ENCODE results near the gene BLACAT1. TPM values are rescaled to one million over a fixed set of nuclear protein-coding genes. Genes with fewer than 3 reads are reported as not detected.

BLACAT1 gene
- total RNA-seq, 2 experiments from 2014 or later = 0.90 to 1.2 TPM

GRCh38 chr1:205451759-205452164 lies 4.1 kb downstream of the BLACAT1 start:
- CTCF ChIA-PET = interaction anchor here (1.1 kb wide), 1 partner anchor 21 kb away, joined by 8 read pairs; no protein-coding TSS in a partner anchor
- Mint-ChIP-seq H3K27ac (no peak overlapping the region), H3K36me3 (no peaks in the 10 kb centered on the region), H3K9me3 (no peaks in the 10 kb centered on the region), H3K4me1 (ENCODE audit: low read depth) (peaks cover 16% of the 10 kb centered on the region), H3K27me3 (peaks cover 40% of the 10 kb centered on the region), H3K4me3 (no peak overlapping the region)
- POLR2A ChIA-PET = no interaction called here
- no peak for DNase-seq
- intact Hi-C loops (cut with micrococcal nuclease) = no loop called here

DNA sequence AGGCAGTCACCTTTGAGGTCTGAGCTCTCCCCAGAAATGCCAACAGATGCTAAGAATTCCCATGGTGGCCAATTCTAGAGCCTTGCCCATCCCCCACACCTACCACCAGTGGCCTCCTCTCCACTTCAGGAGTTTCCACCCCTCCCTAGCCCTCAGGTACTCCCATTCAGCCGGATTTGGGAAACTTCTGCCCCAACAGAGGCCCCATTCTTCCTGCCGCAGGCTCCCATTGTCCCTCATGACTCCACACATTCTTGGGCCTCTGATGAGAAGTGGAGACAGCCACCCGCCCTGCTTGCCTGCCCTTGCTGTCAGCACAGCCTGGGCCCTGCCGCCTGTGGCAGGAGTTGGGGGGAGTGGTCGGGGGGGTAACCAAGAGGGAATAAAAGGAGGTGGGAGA lies 4.6 kb downstream of the BLACAT1 start:
- no peak overlapping the region for H3K27ac Mint-ChIP-seq
- CTCF ChIA-PET = interaction anchor here (2.0 kb wide), 1 partner anchor 20 kb away, joined by 7 read pairs; no protein-coding TSS in a partner anchor
- peaks cover 37% of the 10 kb centered on the region for H3K27me3 Mint-ChIP-seq
- H3K9me3 Mint-ChIP-seq = no peaks in the 10 kb centered on the region
- DNase-seq = no peak
- POLR2A ChIA-PET = interaction anchor here (0.7 kb wide), 1 partner anchor 9 kb away, joined by 3 read pairs; no protein-coding TSS in a partner anchor
- peaks cover 12% of the 10 kb centered on the region for H3K4me1 Mint-ChIP-seq (ENCODE audit: low read depth)
- H3K36me3 Mint-ChIP-seq = no peaks in the 10 kb centered on the region
- intact Hi-C loops (cut with micrococcal nuclease) = no loop called here
- H3K4me3 Mint-ChIP-seq = no peak overlapping the region

DNA sequence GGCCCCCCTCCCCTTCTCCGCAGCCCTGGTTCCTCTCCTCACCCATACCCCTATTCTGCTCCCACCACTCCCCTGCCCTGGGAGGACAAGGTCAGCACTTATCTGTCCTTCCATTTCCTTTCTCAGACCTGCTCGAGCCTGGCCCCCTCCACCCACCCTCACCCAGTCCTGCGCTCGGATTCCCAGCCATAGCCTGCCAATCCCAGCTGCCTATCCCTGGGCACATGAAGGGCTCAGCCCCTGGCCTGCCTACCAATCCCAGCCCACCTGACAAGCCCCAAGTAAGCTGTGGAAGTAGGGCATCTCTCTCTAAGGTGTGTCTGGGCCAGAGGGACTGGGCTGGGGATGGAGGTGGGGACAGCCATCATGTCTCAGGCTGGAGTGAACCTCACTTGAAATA lies 5.4 kb downstream of the BLACAT1 start:
- Mint-ChIP-seq H3K4me3 (no peak overlapping the region), H3K36me3 (no peaks in the 10 kb centered on the region), H3K4me1 (ENCODE audit: low read depth) (peaks cover 6% of the 10 kb centered on the region), H3K27me3 (peaks cover 31% of the 10 kb centered on the region), H3K27ac (no peak overlapping the region), H3K9me3 (no peaks in the 10 kb centered on the region)
- DNase-seq = no peak
- POLR2A ChIA-PET = interaction anchor here (1.2 kb wide), 1 partner anchor 10 kb away, joined by 5 read pairs; no protein-coding TSS in a partner anchor
- CTCF ChIA-PET = interaction anchor here (2.0 kb wide), 1 partner anchor 20 kb away, joined by 7 read pairs; no protein-coding TSS in a partner anchor
- intact Hi-C loops (cut with micrococcal nuclease) = no loop called here

DNA sequence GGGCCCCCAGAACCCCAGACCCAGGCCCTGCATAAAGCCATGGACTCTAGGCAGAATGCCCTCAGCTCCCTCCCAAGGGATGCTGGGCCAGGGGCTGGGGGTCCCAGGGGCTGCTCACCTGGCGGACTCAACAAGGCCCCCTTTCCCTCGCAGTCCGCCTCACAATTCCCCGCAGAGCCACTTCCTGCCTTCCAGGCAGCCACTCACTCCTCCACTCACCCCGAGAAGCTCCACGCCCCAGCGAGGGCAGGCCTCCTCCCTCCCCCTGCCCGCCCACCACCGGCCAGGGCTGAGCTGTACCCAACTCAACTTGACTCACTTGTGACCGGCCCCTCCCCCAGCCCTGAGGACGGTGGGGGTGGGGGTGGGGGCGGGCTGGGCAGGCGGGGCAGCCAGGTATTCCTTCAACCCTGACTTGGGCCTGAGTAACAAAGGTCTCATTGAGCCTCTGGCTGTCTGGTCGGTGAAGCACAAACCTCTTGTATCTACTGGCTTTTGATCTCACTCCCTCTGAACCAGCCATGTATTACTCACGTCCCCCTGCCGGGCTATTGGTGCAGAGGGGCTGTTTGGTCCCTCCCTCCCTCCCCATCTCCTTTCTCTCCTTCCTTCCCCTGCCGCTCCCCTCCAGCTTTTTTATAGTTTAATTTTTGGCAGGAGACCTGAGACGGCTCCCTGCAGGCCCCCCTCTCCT lies 5.9 kb downstream of the BLACAT1 start:
- no peaks in the 10 kb centered on the region for H3K36me3 Mint-ChIP-seq
- ChIA-PET CTCF (interaction anchor here (1.8 to 2.0 kb wide), 2 partner anchors 19 to 38 kb away, joined by 6 to 7 read pairs; no protein-coding TSS in a partner anchor), POLR2A (interaction anchor here (1.2 kb wide), 1 partner anchor 9 kb away, joined by 5 read pairs; no protein-coding TSS in a partner anchor)
- peak; percentile 82 for DNase-seq
- H3K27ac Mint-ChIP-seq = peak overlapping the region; percentile 76
- H3K4me3 Mint-ChIP-seq = peak overlapping the region; percentile 71
- peaks cover 31% of the 10 kb centered on the region for H3K27me3 Mint-ChIP-seq
- intact Hi-C loops (cut with micrococcal nuclease) = loop anchor here (1.0 kb wide), 1 partner anchor 9 kb away; no protein-coding TSS in a partner anchor
- H3K4me1 Mint-ChIP-seq (ENCODE audit: low read depth) = peaks cover 6% of the 10 kb centered on the region
- no peaks in the 10 kb centered on the region for H3K9me3 Mint-ChIP-seq

DNA sequence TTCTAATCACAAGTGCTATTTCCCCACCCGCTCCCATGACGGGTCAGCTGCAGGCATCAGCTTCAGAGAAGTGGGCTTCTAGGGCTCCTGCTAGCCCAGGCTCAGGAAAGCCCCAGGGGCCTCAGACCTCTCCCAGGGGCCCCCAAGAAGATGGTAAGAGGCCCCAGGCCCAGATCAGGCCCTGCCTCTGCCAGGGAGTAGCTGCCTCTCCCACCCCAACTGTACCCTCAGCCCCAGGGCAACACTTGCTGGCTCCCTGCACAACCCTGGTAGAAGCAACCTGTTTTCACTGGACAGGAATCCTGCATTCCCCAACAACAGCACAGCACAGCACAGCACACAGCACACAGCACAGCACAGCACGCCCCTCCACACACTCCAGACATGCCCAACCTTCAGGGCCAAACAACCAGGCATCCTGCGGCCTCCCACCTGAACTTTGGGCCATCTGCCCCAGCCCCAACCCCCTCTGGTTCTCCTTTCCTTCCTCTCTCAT lies 6.5 kb downstream of the BLACAT1 start:
- H3K27ac Mint-ChIP-seq = peak overlapping the region; percentile 76
- POLR2A ChIA-PET = interaction anchor here (1.2 kb wide), 1 partner anchor 8 kb away, joined by 5 read pairs; no protein-coding TSS in a partner anchor
- CTCF ChIA-PET = interaction anchor here (0.7 to 1.8 kb wide), 2 partner anchors 39 to 130 kb away, joined by 3 to 6 read pairs; no protein-coding TSS in a partner anchor
- no peak for DNase-seq
- no peaks in the 10 kb centered on the region for H3K9me3 Mint-ChIP-seq
- peaks cover 6% of the 10 kb centered on the region for H3K4me1 Mint-ChIP-seq (ENCODE audit: low read depth)
- H3K4me3 Mint-ChIP-seq = peak overlapping the region; percentile 71
- intact Hi-C loops (cut with micrococcal nuclease) = loop anchor here (1.0 kb wide), 1 partner anchor 8 kb away; no protein-coding TSS in a partner anchor
- no peaks in the 10 kb centered on the region for H3K36me3 Mint-ChIP-seq
- peaks cover 26% of the 10 kb centered on the region for H3K27me3 Mint-ChIP-seq

DNA sequence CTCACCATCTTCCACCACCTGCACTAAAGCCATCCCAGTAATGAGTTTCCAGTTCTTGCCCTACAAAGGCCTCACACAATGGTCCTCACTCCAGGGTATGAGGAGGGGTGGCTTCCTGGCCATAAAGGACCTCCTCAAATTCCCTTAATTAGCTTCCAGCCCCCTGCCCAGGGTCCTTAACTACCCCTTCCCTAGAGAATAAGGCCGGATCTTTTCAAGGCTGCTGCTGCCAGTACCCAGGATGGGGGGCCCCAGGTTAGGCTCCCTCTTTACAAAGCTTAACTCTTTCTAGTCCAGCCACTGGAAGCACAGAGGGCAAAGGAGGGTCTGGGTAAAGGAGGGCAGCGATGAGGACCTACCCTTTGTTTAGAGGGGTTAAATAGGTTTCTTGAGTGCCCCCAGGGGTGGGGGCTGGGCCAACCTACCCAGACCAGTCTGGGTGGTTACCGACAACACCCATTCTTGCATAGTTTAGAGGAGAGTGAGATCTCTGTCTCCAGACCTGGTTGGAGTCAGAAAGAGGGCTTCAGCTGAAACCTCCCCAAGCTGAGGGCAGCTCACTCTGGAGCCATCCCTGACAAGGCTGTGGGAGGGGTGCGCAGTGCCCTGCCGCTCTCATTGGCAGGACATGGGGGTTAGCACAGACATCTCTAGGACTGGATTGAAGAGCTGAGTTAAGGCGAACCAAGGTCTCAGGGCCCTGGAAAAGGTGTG lies 7.1 kb downstream of the BLACAT1 start:
- ChIA-PET CTCF (interaction anchor here (0.7 to 1.8 kb wide), 3 partner anchors 37 to 129 kb away, joined by 3 to 7 read pairs (median 6); no protein-coding TSS in a partner anchor), POLR2A (no interaction called here)
- intact Hi-C loops (cut with micrococcal nuclease) = loop anchor here (1.0 kb wide), 1 partner anchor 7 kb away; no protein-coding TSS in a partner anchor
- Mint-ChIP-seq H3K9me3 (no peaks in the 10 kb centered on the region), H3K36me3 (no peaks in the 10 kb centered on the region), H3K27ac (peak overlapping the region; percentile 76), H3K4me3 (no peak overlapping the region), H3K27me3 (peaks cover 20% of the 10 kb centered on the region), H3K4me1 (ENCODE audit: low read depth) (peaks cover 6% of the 10 kb centered on the region)
- no peak for DNase-seq

DNA sequence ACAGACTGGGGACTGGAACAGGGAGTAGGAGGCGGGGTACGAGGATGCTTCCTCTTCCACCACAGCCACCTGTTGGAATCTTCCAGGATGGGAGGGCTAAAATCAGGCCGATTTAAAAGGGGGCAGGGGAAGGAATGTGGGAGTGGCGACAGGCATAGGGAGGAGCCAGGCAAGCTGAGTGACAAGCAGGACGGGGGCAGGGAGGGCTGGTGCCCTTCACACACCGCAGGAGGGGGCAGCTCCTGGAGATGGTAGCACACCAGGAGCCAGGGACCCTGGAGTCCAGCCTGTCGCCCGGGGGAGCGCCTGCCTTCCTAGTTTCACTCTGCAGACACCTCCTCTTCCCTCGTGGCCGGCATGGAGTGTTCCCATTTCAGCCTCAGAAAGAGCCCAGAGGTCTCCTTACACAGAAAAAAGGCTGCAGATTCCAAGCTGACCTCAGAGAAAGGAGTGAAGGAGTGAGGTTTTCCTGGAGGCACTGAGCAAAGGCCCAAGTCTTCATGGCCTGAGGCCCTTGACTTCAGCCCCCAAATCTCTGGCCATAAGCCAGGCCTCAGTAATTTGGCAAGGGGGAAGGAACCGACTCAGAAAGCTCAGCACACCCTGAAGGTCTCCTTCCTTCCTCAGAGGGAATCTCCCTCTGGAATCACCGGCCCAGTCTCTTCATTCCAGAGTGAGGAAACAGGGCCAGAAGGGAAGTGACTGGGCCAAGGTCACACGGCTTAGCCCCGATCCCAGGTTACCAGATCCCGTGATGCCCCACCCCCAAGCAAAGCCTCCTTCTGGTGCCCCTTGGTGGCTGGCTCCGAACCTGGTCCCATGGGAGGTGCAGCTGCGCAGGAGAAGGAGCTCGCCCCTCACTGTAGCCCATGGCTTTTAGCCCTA lies 8.1 kb downstream of the BLACAT1 start:
- peaks cover 6% of the 10 kb centered on the region for H3K4me1 Mint-ChIP-seq (ENCODE audit: low read depth)
- H3K27ac Mint-ChIP-seq = no peak overlapping the region
- no peaks in the 10 kb centered on the region for H3K36me3 Mint-ChIP-seq
- POLR2A ChIA-PET = no interaction called here
- no peaks in the 10 kb centered on the region for H3K9me3 Mint-ChIP-seq
- CTCF ChIA-PET = interaction anchor here (1.0 to 1.8 kb wide), 4 partner anchors 17 to 41 kb away, joined by 3 to 7 read pairs (median 6); no protein-coding TSS in a partner anchor
- H3K4me3 Mint-ChIP-seq = no peak overlapping the region
- intact Hi-C loops (cut with micrococcal nuclease) = no loop called here
- peaks cover 12% of the 10 kb centered on the region for H3K27me3 Mint-ChIP-seq
- DNase-seq = no peak

DNA sequence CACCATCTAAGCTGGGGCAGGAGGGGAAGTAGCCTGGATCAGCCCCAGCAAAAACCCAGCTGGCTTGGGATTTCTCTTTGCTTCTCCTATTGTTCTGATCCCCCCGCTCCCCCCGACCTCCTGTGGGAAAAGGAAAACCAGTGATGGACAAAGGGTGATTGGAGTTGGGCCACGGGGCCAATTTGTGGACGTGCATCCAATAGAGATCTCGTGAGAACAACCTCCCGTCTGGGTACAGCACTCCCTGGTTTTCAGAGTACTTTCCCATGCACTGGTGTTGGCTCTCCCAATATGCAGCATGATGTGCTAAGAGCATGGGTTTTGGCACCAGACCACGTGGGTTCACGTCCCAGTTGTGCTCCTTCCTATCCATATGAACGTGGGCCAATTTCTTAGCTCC lies 9.0 kb downstream of the BLACAT1 start:
- Mint-ChIP-seq H3K9me3 (no peaks in the 10 kb centered on the region), H3K27me3 (peaks cover 9% of the 10 kb centered on the region), H3K4me3 (no peak overlapping the region), H3K4me1 (ENCODE audit: low read depth) (peaks cover 6% of the 10 kb centered on the region), H3K27ac (no peak overlapping the region), H3K36me3 (no peaks in the 10 kb centered on the region)
- ChIA-PET POLR2A (no interaction called here), CTCF (interaction anchor here (1.0 to 1.4 kb wide), 2 partner anchors 16 to 42 kb away, joined by 3 to 6 read pairs; no protein-coding TSS in a partner anchor)
- intact Hi-C loops (cut with micrococcal nuclease) = no loop called here
- no peak for DNase-seq

DNA sequence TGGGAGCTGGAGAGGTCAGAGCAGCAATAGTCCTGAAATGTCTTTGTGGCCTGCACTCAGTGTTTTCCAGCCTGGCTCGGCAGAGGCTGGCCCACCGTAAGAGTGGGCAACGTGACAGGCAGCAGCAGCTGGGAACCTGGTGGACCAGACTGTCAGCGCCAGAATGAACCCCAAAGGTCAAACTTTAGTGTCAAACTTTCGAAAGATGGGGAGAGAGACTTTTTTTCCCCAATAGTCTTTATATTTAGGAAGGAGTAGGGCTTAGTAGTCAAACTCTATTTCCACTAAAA lies 10.3 kb downstream of the BLACAT1 start:
- no peak for DNase-seq
- Mint-ChIP-seq H3K4me3 (no peak overlapping the region), H3K4me1 (ENCODE audit: low read depth) (peaks cover 18% of the 10 kb centered on the region), H3K36me3 (no peaks in the 10 kb centered on the region), H3K9me3 (no peaks in the 10 kb centered on the region), H3K27me3 (no peaks in the 10 kb centered on the region), H3K27ac (no peak overlapping the region)
- CTCF ChIA-PET = interaction anchor here (8.4 kb wide), 1 partner anchor 14 kb away, joined by 50 read pairs; no protein-coding TSS in a partner anchor
- POLR2A ChIA-PET = no interaction called here
- intact Hi-C loops (cut with micrococcal nuclease) = no loop called here

DNA sequence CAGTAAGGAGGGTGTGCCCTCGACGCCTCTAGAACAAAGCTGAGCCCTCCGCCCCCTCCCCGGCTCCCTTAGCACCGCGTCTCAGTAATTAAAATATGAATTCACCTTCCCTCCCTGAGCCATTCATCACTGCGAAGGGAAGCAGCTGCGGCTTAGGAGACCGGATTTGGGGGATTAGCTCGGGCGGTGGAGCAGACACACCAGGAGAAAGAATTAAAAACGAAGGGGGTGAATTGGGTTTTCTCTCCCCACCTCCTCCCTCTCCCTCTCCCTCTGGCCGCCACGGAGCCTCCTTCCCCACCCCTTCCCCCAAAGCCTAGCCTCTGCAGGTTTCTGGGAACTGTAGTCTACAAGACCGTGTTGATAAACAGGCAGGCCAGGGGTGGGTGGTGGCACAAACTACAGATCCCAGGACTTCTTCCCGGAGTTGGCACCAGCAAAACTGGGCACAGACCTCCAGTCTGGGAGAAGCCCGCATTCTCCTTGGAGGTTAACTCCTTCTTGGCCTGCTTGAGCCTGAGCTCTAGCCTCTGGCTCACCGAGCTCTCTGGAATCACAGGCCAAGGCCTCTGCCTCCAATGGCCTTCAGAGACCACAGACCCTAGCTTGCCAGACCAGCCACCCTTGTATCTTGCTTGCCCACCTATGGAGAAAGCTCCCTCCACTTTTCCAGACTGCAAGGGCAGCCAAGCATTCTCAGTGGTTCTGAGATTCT lies 10.8 kb downstream of the BLACAT1 start:
- POLR2A ChIA-PET = no interaction called here
- H3K9me3 Mint-ChIP-seq = no peaks in the 10 kb centered on the region
- no peak for DNase-seq
- no peaks in the 10 kb centered on the region for H3K36me3 Mint-ChIP-seq
- intact Hi-C loops (cut with micrococcal nuclease) = loop anchor here (5.0 kb wide), 1 partner anchor 37 kb away; no protein-coding TSS in a partner anchor
- CTCF ChIA-PET = interaction anchor here (8.4 kb wide), 1 partner anchor 14 kb away, joined by 50 read pairs; no protein-coding TSS in a partner anchor
- H3K4me1 Mint-ChIP-seq (ENCODE audit: low read depth) = peaks cover 21% of the 10 kb centered on the region
- no peaks in the 10 kb centered on the region for H3K27me3 Mint-ChIP-seq
- H3K27ac Mint-ChIP-seq = no peak overlapping the region
- no peak overlapping the region for H3K4me3 Mint-ChIP-seq

All from activated CD4-positive, alpha-beta memory T cell treated with anti-CD3 and anti-CD28 coated beads for 36 hours (primary cell).